HAP-1 (cell line): ENCODE results near the gene PEPD.

ENCODE experiments used
- DNase-seq, 2 experiments: peaks; one replicate each; pipeline ENCODE4 v3.0.0-alpha.2; 2016 to 2020; ENCODE audit warnings: low spot score in 2 of 2
- H3K27me3 ChIP-seq: fragments of 250-450 bp; sonication (Bioruptor Pico); 2 replicates; pipeline ENCODE4 v1.5.1; 2020; ENCODE audit warnings: low read depth, mild to moderate bottlenecking, moderate library complexity
- H3K36me3 ChIP-seq: fragments of 250-450 bp; sonication (Bioruptor Pico); replicated peaks from 2 replicates; pipeline ENCODE4 v1.5.1; 2020; ENCODE audit warnings: mild to moderate bottlenecking
- H3K4me1 ChIP-seq: fragments of 250-450 bp; sonication (Bioruptor Pico); 2 replicates; pipeline ENCODE4 v1.5.1; 2020; ENCODE audit warnings: mild to moderate bottlenecking
- H3K4me3 ChIP-seq: fragments of 250-450 bp; sonication (Bioruptor Pico); 2 replicates; pipeline ENCODE4 v1.5.1; 2020; ENCODE audit warnings: mild to moderate bottlenecking, moderate library complexity
- H3K9me3 ChIP-seq: fragments of 250-450 bp; sonication (Bioruptor Pico); 2 replicates; pipeline ENCODE4 v1.5.1; 2020; ENCODE audit warnings: mild to moderate bottlenecking, moderate library complexity
- in situ Hi-C: fragments of 300-500 bp; cut with MboI; formaldehyde crosslinking; loops from 3 replicates; pipeline ENCODE4 v1.14.3; 2020; ENCODE audit warnings: low sequenced_read_pairs, inconsistent platforms, mixed read lengths

PEPD gene

DNA sequence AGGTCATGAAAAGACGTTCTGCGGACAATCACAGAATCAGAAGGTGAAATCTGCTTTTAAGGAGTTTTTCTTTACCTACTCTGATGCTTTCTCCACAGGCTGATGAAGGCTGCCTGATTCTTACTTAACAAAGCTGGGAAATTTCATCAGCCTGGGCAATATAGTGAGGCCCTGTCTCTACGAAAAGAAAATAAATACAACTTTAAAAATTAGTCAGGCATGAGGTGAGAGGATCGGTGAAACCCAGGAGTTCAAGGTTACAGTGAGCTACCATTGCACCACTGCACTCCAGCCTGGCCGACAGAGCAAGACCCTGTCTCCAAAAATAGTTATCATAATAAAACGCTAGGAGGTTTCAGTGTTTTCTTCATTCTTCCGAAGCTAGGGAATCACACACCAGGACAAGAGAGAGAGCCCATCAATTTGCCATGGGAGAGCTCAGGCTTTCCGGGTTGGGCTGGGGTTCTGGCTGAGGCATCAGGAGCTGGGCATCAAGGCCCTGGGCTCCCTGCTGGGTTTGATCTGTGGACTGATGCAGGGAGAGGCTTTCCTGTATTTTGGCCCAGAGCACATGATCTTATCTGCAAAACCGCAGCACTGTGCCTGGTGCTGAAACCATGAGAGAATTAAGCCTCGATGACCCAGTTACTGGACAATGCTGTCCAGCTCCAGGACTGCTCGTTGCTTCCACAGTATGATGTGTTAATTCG, 173.1 kb downstream of the PEPD start:
- H3K4me1 ChIP-seq, result peaks cover 4% of the 10 kb centered on the region
- no peak overlapping the region for H3K4me3 ChIP-seq
- no peak for DNase-seq
- H3K9me3 ChIP-seq, result no peaks in the 10 kb centered on the region
- H3K27me3 ChIP-seq, result peaks cover 5% of the 10 kb centered on the region; the same call in 1 of the 2 replicates
- H3K36me3 ChIP-seq, result no peaks in the 10 kb centered on the region
- in situ Hi-C loops, result no loop called here

DNA sequence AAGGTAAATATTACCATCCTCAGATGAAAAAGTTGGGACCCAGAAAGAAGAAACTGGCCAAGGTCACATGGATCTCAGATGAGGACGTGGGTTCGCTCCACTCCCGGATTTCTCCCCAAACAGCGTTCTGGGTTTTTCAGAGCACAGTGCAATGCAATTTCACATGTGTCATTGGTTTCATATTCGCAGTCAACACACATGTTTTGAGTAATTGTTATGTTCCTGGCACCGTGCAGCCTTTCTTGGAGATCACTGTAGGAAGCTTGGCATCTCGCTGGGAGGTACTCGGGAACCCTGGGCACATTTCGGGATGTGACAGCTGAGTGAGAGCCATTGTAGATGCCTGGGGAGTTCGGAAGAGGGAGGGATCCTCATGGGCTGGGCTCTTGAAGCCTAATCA, 174.3 kb downstream of the PEPD start:
- in situ Hi-C loops, result no loop called here
- no peak for DNase-seq
- no peaks in the 10 kb centered on the region for H3K4me1 ChIP-seq
- 0 out of 2 replicates have a peak, but pooled peaks cover 4% of the 10 kb centered on the region for H3K9me3 ChIP-seq
- H3K27me3 ChIP-seq, result peaks cover 5% of the 10 kb centered on the region; the same call in 1 of the 2 replicates
- H3K4me3 ChIP-seq, result no peak overlapping the region
- H3K36me3 ChIP-seq, result no peaks in the 10 kb centered on the region

DNA sequence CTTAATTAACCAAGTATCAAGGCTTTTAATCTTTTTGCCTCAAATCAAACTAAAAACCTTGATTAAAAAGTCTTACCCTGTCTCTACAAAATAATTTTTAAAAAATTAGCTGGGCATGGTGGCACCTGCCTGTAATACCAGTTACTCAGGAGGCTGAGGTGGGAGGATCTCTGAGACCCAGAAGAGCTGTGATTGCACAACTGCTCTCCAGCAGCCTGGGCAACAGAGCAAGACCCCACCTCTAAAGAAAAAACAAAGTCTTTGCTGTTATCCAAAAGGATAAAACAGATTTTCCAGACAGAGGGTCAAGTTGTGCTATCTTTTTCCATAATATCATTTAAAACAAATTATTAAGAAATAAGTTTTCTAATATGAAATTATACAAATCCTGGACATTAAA, 174.9 kb downstream of the PEPD start:
- in situ Hi-C loops, result no loop called here
- H3K27me3 ChIP-seq, result peaks cover 5% of the 10 kb centered on the region; the same call in 1 of the 2 replicates
- no peak overlapping the region for H3K4me3 ChIP-seq

DNA sequence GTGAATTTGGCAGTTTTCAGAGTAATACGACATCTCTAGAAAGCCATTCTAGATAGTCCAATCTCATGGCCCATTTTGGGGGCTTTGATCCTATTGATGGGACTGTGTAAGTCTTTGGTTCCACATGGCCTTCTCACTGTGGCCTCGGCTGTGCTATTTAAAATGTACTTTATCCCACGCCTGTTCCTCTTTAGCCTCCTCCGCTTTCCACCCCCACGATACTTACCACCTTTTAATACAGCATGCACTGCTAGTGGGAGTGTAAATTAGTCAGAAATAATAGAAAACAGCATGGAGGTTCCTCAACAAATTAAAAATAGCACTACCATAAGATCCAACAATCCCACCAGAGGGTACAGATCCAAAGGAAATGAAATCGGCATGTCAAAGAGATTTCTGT, 176.4 kb downstream of the PEPD start:
- no peaks in the 10 kb centered on the region for H3K4me1 ChIP-seq
- H3K36me3 ChIP-seq, result no peaks in the 10 kb centered on the region
- peaks cover 10% of the 10 kb centered on the region for H3K27me3 ChIP-seq
- DNase-seq, result no peak
- in situ Hi-C loops, result no loop called here
- H3K9me3 ChIP-seq, result 0 out of 2 replicates have a peak, but pooled peaks cover 4% of the 10 kb centered on the region
- H3K4me3 ChIP-seq, result no peak overlapping the region

More for the DNA sequence above, 174.9 kb downstream of the PEPD start:
- Histone ChIP-seq H3K4me1 (no peaks in the 10 kb centered on the region), H3K36me3 (no peaks in the 10 kb centered on the region), H3K9me3 (0 out of 2 replicates have a peak, but pooled peaks cover 4% of the 10 kb centered on the region)
- DNase-seq, result no peak

DNA sequence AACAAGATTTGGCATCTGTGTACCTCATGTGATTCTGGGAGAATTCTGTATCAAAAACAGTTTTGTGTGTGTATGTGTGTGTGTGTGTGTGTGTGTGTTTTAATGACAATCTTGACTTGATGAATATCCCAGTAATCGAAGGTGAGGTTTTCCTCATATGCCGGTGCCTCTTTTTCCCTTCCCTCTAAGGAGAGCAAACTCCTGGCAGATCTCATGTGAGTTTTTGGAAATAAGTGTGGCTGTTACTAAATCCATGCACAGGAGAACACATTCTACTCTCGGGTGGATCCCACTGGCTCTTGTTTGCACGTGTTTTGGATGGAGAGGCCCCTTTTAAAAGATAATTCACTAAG, 177.0 kb downstream of the PEPD start:
- H3K27me3 ChIP-seq, result peaks cover 12% of the 10 kb centered on the region
- in situ Hi-C loops, result no loop called here

DNA sequence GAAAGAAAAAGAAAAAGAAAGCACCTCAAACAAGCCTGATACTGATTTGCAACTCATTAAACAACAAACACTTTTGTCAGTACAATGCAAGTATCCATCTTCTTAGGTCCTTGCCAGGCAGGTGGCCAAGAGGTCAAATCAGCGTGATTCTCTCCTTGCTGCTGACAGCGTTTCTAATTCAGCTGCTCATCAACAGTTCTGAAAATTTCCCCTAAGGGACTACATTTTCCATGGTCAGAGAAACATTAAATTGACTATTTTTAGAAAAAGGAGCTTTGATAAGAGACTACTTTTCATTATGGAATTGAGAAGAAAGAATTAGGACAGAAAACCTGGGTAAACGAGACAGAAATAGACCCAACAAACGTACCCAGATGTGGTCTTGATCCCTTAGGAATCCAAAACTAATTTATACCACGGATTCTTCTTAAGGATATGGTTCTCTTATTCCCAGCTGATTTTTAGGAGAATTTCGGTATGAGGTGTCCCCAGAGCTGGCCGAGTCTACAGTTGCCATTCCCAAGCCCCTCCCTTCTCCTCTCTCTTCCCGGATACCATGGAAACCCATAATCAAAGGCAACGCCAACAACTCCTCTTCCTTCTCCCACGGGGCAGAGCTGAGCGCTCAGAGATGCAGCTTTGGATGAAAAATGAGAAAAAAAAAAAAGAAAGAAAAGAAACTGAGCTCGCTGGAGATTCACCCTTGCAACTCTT, 177.6 kb downstream of the PEPD start:
- H3K27me3 ChIP-seq, result peaks cover 18% of the 10 kb centered on the region
- no peak overlapping the region for H3K4me3 ChIP-seq
- H3K9me3 ChIP-seq, result 0 out of 2 replicates have a peak, but pooled peaks cover 4% of the 10 kb centered on the region
- no peak for DNase-seq
- H3K36me3 ChIP-seq, result no peaks in the 10 kb centered on the region
- no peaks in the 10 kb centered on the region for H3K4me1 ChIP-seq
- in situ Hi-C loops, result no loop called here

More for the DNA sequence above, 177.0 kb downstream of the PEPD start:
- DNase-seq, result no peak
- Histone ChIP-seq H3K4me1 (no peaks in the 10 kb centered on the region), H3K9me3 (0 out of 2 replicates have a peak, but pooled peaks cover 4% of the 10 kb centered on the region), H3K36me3 (no peaks in the 10 kb centered on the region), H3K4me3 (no peak overlapping the region)

DNA sequence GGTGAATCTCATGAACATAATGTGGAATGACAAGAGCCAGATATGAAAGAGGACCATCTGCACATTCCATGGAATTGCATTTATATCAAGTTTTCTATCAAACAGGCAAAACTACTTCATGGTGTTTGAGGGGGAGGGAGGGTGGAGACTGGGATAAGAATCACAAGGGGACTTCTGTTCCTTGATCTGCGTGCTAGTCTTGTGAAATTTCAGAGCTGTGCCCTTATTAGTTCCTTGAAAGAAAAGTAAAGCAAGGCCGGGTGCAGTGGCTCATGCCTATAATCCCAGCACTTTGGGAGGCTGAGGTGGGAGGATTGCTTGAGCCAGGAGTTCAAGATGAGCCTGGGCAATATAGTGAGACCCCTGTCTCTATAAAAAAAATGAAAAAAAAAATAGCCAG, 178.3 kb downstream of the PEPD start:
- Histone ChIP-seq H3K27me3 (peaks cover 19% of the 10 kb centered on the region), H3K4me1 (no peaks in the 10 kb centered on the region), H3K36me3 (no peaks in the 10 kb centered on the region), H3K4me3 (no peak overlapping the region), H3K9me3 (0 out of 2 replicates have a peak, but pooled peaks cover 4% of the 10 kb centered on the region)
- in situ Hi-C loops, result no loop called here
- DNase-seq, result no peak

DNA sequence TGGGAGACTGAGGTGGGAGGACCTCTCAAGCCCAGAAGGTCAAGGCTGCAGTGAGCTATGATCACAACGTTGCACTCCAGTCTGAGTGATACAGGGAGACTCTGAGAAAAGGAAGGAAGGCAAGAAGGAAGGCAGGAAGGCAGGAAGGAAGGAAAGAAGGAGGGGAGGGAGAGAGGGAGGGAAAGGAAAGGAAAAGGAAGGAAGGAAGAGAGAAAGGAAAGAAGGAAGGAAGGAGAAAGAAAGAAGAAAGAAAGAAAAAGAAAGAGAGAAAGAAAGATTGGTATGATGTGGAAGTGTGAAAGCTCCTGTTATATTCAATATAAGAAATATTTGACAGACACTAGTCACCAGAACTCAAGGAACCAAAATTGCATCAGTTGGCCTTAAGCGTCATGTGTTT, 180.6 kb downstream of the PEPD start:
- Histone ChIP-seq H3K4me3 (no peak overlapping the region), H3K27me3 (peaks cover 16% of the 10 kb centered on the region), H3K9me3 (0 out of 2 replicates have a peak, but pooled peaks cover 4% of the 10 kb centered on the region), H3K4me1 (no peaks in the 10 kb centered on the region), H3K36me3 (no peaks in the 10 kb centered on the region)
- DNase-seq, result no peak
- in situ Hi-C loops, result no loop called here

DNA sequence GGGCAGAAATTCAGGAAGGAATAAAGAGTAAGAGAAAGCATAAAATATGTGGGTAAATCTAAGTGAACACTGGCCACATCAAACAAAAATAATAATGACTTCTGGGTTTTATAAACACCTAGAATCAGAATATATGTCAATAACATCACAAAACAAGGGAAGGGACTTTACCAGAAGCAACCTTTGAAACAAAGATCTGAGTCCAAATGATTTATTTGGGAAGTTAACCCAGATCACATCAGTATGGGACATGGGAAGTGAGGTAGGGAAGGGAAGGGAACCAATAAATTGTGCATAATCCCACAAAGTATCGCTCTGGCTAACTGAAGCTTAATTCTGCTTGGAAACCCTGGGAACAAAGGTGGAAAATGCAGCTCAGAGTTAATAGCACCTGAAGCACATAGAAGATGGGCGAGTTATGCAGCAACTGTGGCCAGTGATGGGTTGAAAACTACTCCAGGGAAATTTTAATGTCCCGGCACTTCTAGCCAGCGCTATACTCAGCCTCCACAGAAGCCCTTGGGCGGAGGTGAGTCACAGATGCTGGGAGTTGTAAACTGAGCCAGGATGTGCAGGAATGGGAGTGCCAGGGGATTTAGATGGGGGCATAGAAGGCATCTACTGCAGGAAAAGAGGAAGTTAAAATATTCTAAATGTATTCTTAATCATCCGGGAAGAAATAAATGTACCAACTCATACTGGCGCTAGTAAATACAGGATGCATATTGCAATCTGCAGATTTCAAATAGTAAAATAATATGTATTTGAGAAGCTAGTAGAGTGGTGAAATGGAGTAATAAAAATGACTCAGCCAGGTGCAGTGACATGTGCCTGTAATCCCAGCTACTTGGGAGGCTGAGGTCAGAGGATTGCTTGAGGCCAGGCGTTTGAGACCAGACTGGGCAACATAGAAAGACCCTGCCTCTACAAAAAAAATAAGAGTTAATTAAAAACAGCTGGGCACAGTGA, 182.3 kb downstream of the PEPD start:
- DNase-seq, result no peak
- Histone ChIP-seq H3K9me3 (0 out of 2 replicates have a peak, but pooled peaks cover 4% of the 10 kb centered on the region), H3K36me3 (no peaks in the 10 kb centered on the region), H3K4me3 (no peak overlapping the region), H3K4me1 (no peaks in the 10 kb centered on the region), H3K27me3 (peaks cover 13% of the 10 kb centered on the region)
- in situ Hi-C loops, result no loop called here
